ENCODE measurements around the gene FRMD8.
"Not testable (repeated sequence)": the region's sequence is repeated elsewhere in the genome, so short reads cannot be mapped to it uniquely, and the experiment has no call there.

DNA sequence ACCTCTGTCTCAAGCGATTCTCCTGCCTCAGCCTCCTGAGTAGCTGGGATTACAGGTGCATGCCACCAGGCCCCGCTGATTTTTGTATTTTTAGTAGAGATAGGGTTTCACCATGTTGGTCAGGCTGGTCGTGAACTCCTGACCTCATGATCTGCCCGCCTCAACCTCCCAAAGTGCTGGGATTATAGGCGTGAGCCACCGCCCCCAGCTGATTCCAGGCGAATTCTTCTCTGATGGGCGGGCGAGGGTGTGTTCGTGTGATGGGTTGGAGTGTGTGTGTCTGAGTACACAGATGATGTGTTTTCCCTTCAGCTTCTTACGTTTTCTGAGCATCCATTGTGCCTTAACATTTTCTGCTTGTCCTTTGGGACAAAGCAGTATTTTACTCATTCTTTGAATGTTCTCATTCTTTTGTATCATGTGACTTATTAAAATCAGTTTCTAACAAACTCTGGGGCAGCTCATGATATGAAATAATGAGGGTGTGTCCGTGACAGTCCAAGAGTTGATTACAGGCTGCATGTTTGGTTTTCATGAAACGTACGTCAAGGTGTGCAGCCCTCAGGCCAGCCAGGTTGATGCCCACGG lies 26.7 kb downstream of the FRMD8 start:
- TF ChIP-seq, protein P1, sequence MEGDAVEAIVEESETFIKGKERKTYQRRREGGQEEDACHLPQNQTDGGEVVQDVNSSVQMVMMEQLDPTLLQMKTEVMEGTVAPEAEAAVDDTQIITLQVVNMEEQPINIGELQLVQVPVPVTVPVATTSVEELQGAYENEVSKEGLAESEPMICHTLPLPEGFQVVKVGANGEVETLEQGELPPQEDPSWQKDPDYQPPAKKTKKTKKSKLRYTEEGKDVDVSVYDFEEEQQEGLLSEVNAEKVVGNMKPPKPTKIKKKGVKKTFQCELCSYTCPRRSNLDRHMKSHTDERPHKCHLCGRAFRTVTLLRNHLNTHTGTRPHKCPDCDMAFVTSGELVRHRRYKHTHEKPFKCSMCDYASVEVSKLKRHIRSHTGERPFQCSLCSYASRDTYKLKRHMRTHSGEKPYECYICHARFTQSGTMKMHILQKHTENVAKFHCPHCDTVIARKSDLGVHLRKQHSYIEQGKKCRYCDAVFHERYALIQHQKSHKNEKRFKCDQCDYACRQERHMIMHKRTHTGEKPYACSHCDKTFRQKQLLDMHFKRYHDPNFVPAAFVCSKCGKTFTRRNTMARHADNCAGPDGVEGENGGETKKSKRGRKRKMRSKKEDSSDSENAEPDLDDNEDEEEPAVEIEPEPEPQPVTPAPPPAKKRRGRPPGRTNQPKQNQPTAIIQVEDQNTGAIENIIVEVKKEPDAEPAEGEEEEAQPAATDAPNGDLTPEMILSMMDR (conservative IDR thresholded peaks at IDR 0.05; ENCODE audit: low read depth, low read length), result not testable (repeated sequence)
- TF ChIP-seq EZH2 (IDR thresholded peaks at IDR 0.05; ENCODE audit: borderline replicate concordance, low read depth, low read length, poor library complexity, severe bottlenecking), result not testable (repeated sequence)

Measured in A673 (cell line).